ENCODE data around the gene TMEM59. TPM values are rescaled to one million over a fixed set of nuclear protein-coding genes. Genes with fewer than 3 reads are reported as not detected.

The TMEM59 gene
- polyA plus RNA-seq, 1 experiment, result 615 TPM

DNA sequence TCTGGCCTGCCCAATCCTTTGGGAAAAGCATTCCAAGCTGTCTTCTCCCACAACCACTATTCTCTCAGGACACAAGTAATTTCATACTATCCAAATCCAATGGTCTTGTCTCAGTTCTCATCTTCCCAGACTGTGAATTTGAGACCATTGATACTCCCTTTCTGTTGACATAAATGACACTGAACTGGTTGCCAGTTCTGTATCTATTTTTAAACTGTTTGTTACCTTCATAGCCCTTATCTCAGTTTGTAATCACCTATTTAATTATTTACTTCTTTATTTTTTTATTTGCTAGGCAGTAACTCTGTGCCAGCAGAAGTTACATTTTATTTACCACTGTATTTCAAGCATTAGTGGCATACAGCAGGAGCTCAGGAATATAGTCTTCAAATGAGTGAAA, 24.4 kb upstream of the TMEM59 start:
- Histone ChIP-seq H3K36me3 (ENCODE audit: control insufficient read depth, insufficient read depth, low read length) (no peaks in the 10 kb centered on the region; the same call in 1 of the 2 replicates), H3K4me3 (ENCODE audit: low read depth, low read length) (no peak overlapping the region), H3K27me3 (ENCODE audit: control insufficient read depth, insufficient read depth, low read length) (no peaks in the 10 kb centered on the region)
- no peak for DNase-seq (ENCODE audit: low read depth)
- POLR2A ChIA-PET, result no interaction called here
- TF ChIP-seq, protein P1, sequence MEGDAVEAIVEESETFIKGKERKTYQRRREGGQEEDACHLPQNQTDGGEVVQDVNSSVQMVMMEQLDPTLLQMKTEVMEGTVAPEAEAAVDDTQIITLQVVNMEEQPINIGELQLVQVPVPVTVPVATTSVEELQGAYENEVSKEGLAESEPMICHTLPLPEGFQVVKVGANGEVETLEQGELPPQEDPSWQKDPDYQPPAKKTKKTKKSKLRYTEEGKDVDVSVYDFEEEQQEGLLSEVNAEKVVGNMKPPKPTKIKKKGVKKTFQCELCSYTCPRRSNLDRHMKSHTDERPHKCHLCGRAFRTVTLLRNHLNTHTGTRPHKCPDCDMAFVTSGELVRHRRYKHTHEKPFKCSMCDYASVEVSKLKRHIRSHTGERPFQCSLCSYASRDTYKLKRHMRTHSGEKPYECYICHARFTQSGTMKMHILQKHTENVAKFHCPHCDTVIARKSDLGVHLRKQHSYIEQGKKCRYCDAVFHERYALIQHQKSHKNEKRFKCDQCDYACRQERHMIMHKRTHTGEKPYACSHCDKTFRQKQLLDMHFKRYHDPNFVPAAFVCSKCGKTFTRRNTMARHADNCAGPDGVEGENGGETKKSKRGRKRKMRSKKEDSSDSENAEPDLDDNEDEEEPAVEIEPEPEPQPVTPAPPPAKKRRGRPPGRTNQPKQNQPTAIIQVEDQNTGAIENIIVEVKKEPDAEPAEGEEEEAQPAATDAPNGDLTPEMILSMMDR (IDR thresholded peaks at IDR 0.05; ENCODE audit: insufficient read depth, low read depth, low read length), result no peak
- CTCF ChIA-PET, result interaction anchor here (0.7 to 1.3 kb wide), 2 partner anchors 14 to 38 kb away, joined by 3 to 4 read pairs; no protein-coding TSS in a partner anchor

DNA sequence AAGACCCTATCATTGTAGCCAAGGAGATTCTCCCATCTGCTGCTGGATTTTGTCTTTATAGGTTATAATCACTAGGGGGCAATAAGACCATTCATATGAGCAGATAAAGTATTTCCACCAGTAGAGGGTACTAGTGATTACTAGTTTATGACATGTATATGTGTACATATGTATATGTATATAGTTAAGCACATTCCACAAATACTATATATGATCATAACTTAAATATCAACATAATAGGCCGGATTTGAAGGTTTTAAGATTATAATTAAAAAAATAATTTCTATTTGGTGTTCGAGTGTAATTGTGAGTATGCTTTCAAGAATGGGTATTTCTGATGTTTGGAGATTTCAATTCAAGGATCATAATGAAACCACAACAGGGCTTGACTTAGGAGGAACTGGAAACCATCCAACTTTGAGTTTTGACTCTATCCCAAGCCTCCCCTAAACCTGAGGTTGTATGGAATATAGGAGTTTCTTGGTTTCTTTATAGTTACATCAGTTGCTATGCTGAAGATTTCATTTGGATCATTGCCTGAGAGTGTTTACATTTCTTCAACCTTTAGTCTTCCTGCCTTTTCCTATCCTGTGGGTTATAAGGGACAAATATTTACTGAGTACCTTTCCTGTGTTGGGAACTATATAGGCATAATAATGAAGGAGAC, 17.3 kb upstream of the TMEM59 start:
- no peaks in the 10 kb centered on the region for H3K27me3 ChIP-seq (ENCODE audit: control insufficient read depth, insufficient read depth, low read length)
- CTCF ChIA-PET, result interaction anchor here (0.6 to 3.5 kb wide), 10 partner anchors 9 to 741 kb away, joined by 3 to 20 read pairs (median 4); partner anchors contain the start of genes TCEANC2 and TMEM59
- TF ChIP-seq, protein P1 (IDR thresholded peaks at IDR 0.05; ENCODE audit: insufficient read depth, low read depth, low read length), result peak; percentile 77
- H3K4me3 ChIP-seq (ENCODE audit: low read depth, low read length), result no peak overlapping the region
- POLR2A ChIA-PET, result no interaction called here
- DNase-seq (ENCODE audit: low read depth), result no peak
- H3K36me3 ChIP-seq (ENCODE audit: control insufficient read depth, insufficient read depth, low read length), result no peaks in the 10 kb centered on the region; the same call in 1 of the 2 replicates

DNA sequence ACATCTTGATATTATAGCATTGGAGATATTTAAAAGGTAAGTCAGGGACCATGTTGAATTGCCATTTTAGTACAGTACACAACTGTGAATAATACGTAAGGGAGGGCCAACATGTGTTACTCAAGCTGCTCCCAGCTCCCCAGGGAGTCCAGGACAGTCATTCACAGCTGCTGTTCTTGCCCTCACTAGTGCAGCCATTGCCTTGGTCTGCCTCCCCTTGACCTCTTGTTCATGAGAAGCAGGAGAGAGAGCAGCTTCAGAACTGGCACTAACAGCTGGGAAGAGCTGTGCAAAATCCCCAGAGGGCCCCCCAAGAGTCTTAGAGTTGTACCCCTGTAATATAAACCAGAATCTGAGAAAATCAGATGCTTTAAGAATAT, 16.8 kb upstream of the TMEM59 start:
- TF ChIP-seq, protein P1 (IDR thresholded peaks at IDR 0.05; ENCODE audit: insufficient read depth, low read depth, low read length), result no peak
- Histone ChIP-seq H3K36me3 (ENCODE audit: control insufficient read depth, insufficient read depth, low read length) (no peaks in the 10 kb centered on the region; the same call in 1 of the 2 replicates), H3K27me3 (ENCODE audit: control insufficient read depth, insufficient read depth, low read length) (no peaks in the 10 kb centered on the region), H3K4me3 (ENCODE audit: low read depth, low read length) (no peak overlapping the region)
- POLR2A ChIA-PET, result no interaction called here
- CTCF ChIA-PET, result interaction anchor here (0.6 to 3.5 kb wide), 6 partner anchors 8 to 742 kb away, joined by 3 to 20 read pairs (median 4); partner anchors contain the start of genes TCEANC2 and TMEM59
- no peak for DNase-seq (ENCODE audit: low read depth)

DNA sequence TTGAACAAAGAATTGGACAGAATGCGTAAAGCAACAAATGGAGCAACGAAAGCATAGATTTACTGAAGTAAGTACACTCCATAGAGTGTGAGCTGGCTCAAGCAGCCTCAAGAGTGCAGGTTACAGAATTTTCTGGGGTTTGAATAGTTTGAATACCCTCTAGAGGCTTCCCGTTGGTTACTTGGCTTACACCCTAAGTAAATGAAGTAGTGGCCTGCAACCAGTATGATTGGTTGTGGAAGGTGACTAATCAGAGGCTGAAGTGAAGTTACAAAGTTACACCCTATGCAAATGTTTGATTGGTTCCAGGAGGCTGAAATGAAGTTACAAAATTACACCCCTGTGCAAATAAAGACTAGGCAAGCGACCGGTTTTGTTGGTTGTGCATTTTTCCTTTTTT, 11.3 kb upstream of the TMEM59 start:
- no peaks in the 10 kb centered on the region for H3K27me3 ChIP-seq (ENCODE audit: control insufficient read depth, insufficient read depth, low read length)
- no peak overlapping the region for H3K4me3 ChIP-seq (ENCODE audit: low read depth, low read length)
- H3K36me3 ChIP-seq (ENCODE audit: control insufficient read depth, insufficient read depth, low read length), result no peaks in the 10 kb centered on the region
- CTCF ChIA-PET, result interaction anchor here (1.9 kb wide), 1 partner anchor 12 kb away, joined by 4 read pairs; no protein-coding TSS in a partner anchor
- TF ChIP-seq, protein P1 (IDR thresholded peaks at IDR 0.05; ENCODE audit: insufficient read depth, low read depth, low read length), result no peak
- DNase-seq (ENCODE audit: low read depth), result no peak
- POLR2A ChIA-PET, result no interaction called here

DNA sequence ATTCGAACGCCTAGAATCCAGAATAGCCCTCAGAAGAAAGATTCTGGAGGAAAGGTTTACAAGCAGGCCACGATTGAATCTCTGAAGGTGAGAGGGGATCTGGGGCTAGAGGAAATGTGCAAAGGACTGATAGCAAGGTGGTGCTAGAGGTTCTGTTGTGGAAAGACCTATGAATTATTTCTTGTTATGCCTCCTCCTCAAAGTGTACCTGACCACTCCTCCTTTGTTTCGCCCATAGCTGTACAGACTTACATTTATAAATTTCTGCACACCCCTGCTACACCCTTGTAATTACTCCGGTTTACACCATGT, 1.4 kb upstream of the TMEM59 start:
- TF ChIP-seq, protein P1 (IDR thresholded peaks at IDR 0.05; ENCODE audit: insufficient read depth, low read depth, low read length), result no peak
- no peak for DNase-seq (ENCODE audit: low read depth)
- Histone ChIP-seq H3K27me3 (ENCODE audit: control insufficient read depth, insufficient read depth, low read length) (no peaks in the 10 kb centered on the region), H3K4me3 (ENCODE audit: low read depth, low read length) (no peak overlapping the region; the same call in none of the 2 replicates), H3K36me3 (ENCODE audit: control insufficient read depth, insufficient read depth, low read length) (no peaks in the 10 kb centered on the region)
- ChIA-PET POLR2A (no interaction called here), CTCF (interaction anchor here (1.0 to 1.3 kb wide), 2 partner anchors 28 to 356 kb away, joined by 3 read pairs; no protein-coding TSS in a partner anchor)
